Activated CD4-positive, alpha-beta T cell treated with anti-CD3 and anti-CD28 coated beads for 36 hours (primary cell): ENCODE data around the gene SLC25A13. TPM values are rescaled to one million over a fixed set of nuclear protein-coding genes. Genes with fewer than 3 reads are reported as not detected.

ENCODE experiments used
- ATAC-seq: fragments of 200-7000 bp; cut with Tn5 transposase; one replicate; pipeline ENCODE4 v1.10.0; 2021; ENCODE audit warnings: mild to moderate bottlenecking, moderate library complexity
- CTCF ChIA-PET: fragments of 350-600 bp; sonication (Branson Sonifier 250); formaldehyde crosslinking; loops from one replicate; lab custom pipeline; 2021; ENCODE audit warnings: antibody characterized with exemption; lab: Charles Lee
- POLR2A ChIA-PET: fragments of 350-600 bp; sonication (Branson Sonifier 250); formaldehyde crosslinking; loops from one replicate; lab custom pipeline; 2021; ENCODE audit warnings: antibody characterized with exemption, inconsistent platforms; lab: Charles Lee
- DNase-seq: peaks from one replicate; pipeline ENCODE4 v3.0.0-alpha.2; 2020
- H3K27ac Mint-ChIP-seq: one replicate; pipeline ENCODE4 v1.8.0; 2021; ENCODE audit warnings: mixed read lengths
- H3K27me3 Mint-ChIP-seq: one replicate; pipeline ENCODE4 v1.8.0; 2021; ENCODE audit warnings: mixed read lengths
- H3K36me3 Mint-ChIP-seq: one replicate; pipeline ENCODE4 v1.8.0; 2021; ENCODE audit warnings: low read depth, mixed read lengths
- H3K4me1 Mint-ChIP-seq: one replicate; pipeline ENCODE4 v1.8.0; 2021; ENCODE audit warnings: mixed read lengths
- H3K4me3 Mint-ChIP-seq: one replicate; pipeline ENCODE4 v1.8.0; 2021; ENCODE audit warnings: mild to moderate bottlenecking, moderate library complexity, mixed read lengths
- H3K9me3 Mint-ChIP-seq: one replicate; pipeline ENCODE4 v1.8.0; 2021; ENCODE audit warnings: low read depth, mixed read lengths
- intact Hi-C, 2 experiments: fragments of 100-400 bp; cut with DNase I in 1 of 2; cut with micrococcal nuclease in 1 of 2; formaldehyde crosslinking; loops; one replicate each; pipeline versions ENCODE4 v1.14.2 to v1.15.1; 2022 to 2024; cut with DNase I, micrococcal nuclease
- total RNA-seq, 2 experiments: library from RNA; stranded (reverse); gene quantifications; one replicate each; pipeline ENCODE4 v1.2.3, GENCODE V29; 2021

Gene SLC25A13
- total RNA-seq, 2 experiments from 2014 or later, result 10.3 to 11.3 TPM

DNA sequence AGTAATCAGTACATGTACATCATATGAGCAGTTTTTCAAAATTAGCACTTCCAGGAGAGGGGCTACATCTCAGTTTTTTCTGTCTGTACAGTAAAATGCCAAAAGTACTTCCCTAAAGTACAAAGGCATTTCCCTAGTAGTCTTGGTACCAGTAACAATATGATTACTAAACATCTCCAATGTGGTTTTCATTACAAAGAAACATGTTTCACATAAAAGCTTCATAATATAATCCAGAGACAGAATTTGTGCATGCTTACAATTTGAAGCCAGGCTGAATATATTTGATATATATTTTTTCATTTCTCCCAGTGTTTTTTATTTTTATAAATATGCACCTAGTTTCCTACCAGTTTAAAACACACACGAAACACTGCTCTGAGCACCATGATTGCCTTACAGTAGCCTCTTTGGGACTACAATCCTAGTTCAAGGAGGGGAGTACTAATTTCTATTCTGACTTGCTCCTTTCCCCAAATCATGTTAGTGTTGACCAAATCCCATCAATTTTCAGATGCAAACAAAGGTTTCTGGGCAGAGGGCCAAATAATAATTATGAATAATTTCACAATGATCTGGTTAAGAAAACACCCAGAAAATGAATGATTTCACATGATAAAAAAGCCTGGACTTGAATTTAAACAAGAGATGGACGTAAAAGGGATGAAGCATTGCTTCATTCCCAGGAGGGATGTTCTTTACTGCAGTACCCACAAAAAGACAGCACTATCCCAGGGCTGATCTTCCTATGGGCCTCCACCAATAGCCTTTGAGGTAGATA is 201.3 kb downstream of the SLC25A13 start:
- CTCF ChIA-PET, result no interaction called here
- ATAC-seq, result no peak
- Mint-ChIP-seq H3K27me3 (no peaks in the 10 kb centered on the region), H3K27ac (no peak overlapping the region), H3K9me3 (no peaks in the 10 kb centered on the region), H3K4me3 (no peak overlapping the region), H3K36me3 (peaks cover 10% of the 10 kb centered on the region), H3K4me1 (no peaks in the 10 kb centered on the region)
- DNase-seq, result no peak
- POLR2A ChIA-PET, result no interaction called here
- intact Hi-C loops, result no loop called here

- no peak for DNase-seq
- CTCF ChIA-PET, result no interaction called here
- Mint-ChIP-seq H3K4me3 (no peak overlapping the region), H3K27ac (no peak overlapping the region), H3K27me3 (peaks cover 4% of the 10 kb centered on the region), H3K9me3 (no peaks in the 10 kb centered on the region), H3K36me3 (peaks cover 10% of the 10 kb centered on the region), H3K4me1 (no peaks in the 10 kb centered on the region)
- POLR2A ChIA-PET, result no interaction called here
- intact Hi-C loops, result no loop called here
- no peak for ATAC-seq
These were observed 203.4 kb downstream of the SLC25A13 start for GRCh38 chr7:96118449-96119001.

GRCh38 chr7:96116173-96116572 is 205.7 kb downstream of the SLC25A13 start:
- Mint-ChIP-seq H3K4me3 (no peak overlapping the region), H3K27me3 (peaks cover 9% of the 10 kb centered on the region), H3K4me1 (no peaks in the 10 kb centered on the region), H3K27ac (no peak overlapping the region), H3K36me3 (peaks cover 5% of the 10 kb centered on the region), H3K9me3 (peaks cover under 1% of the 10 kb centered on the region)
- DNase-seq (no peak), ATAC-seq (no peak)
- ChIA-PET POLR2A (no interaction called here), CTCF (interaction anchor here (1.3 kb wide), 1 partner anchor 30 kb away, joined by 3 read pairs; no protein-coding TSS in a partner anchor)
- intact Hi-C loops, result no loop called here

DNA sequence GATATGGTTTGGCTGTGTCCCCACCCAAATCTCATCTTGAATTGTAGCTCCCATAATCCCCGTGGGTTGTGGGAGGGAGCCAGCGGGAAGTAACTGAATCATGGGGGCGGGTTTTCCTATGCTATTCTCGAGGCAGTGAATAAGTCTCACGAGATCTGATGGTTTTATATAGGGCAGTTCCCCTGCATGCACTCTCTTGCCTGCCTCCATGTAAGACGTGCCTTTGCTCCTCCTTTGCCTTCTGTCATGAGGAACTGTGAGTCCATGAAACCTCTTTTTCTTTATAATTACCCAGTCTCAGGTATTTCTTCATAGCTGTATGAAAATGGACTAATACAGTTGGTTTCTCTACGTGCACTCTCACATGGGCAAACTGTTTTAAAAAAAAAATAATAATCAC is 207.7 kb downstream of the SLC25A13 start:
- intact Hi-C loops, result no loop called here
- no peak for DNase-seq
- Mint-ChIP-seq H3K4me3 (no peak overlapping the region), H3K27me3 (peaks cover 14% of the 10 kb centered on the region), H3K36me3 (no peaks in the 10 kb centered on the region), H3K4me1 (no peaks in the 10 kb centered on the region), H3K9me3 (peaks cover 2% of the 10 kb centered on the region), H3K27ac (no peak overlapping the region)
- CTCF ChIA-PET, result interaction anchor here (0.8 kb wide), 1 partner anchor 20 kb away, joined by 3 read pairs; no protein-coding TSS in a partner anchor
- POLR2A ChIA-PET, result no interaction called here
- no peak for ATAC-seq

- intact Hi-C loops, result no loop called here
- ChIA-PET POLR2A (no interaction called here), CTCF (no interaction called here)
- no peaks in the 10 kb centered on the region for H3K36me3 Mint-ChIP-seq
- no peaks in the 10 kb centered on the region for H3K4me1 Mint-ChIP-seq
- peaks cover 2% of the 10 kb centered on the region for H3K9me3 Mint-ChIP-seq
- H3K27me3 Mint-ChIP-seq, result peaks cover 16% of the 10 kb centered on the region
- ATAC-seq (no peak), DNase-seq (no peak)
- no peak overlapping the region for H3K27ac Mint-ChIP-seq
- no peak overlapping the region for H3K4me3 Mint-ChIP-seq
These were observed 210.5 kb downstream of the SLC25A13 start for GRCh38 chr7:96111405-96111804.

- intact Hi-C loops, result no loop called here
- ChIA-PET CTCF (no interaction called here), POLR2A (no interaction called here)
- Mint-ChIP-seq H3K9me3 (peaks cover 2% of the 10 kb centered on the region), H3K27ac (no peak overlapping the region), H3K36me3 (no peaks in the 10 kb centered on the region), H3K4me1 (no peaks in the 10 kb centered on the region), H3K27me3 (peaks cover 11% of the 10 kb centered on the region), H3K4me3 (no peak overlapping the region)
- ATAC-seq (no peak), DNase-seq (no peak)
These were observed 216.9 kb downstream of the SLC25A13 start for GRCh38 chr7:96104984-96105383.

- H3K36me3 Mint-ChIP-seq, result no peaks in the 10 kb centered on the region
- ATAC-seq (no peak), DNase-seq (no peak)
- ChIA-PET POLR2A (interaction anchor here (0.6 kb wide), 1 partner anchor 17 kb away, joined by 3 read pairs; no protein-coding TSS in a partner anchor), CTCF (no interaction called here)
- H3K9me3 Mint-ChIP-seq, result peaks cover 8% of the 10 kb centered on the region
- no peak overlapping the region for H3K27ac Mint-ChIP-seq
- intact Hi-C loops, result no loop called here
- no peak overlapping the region for H3K4me3 Mint-ChIP-seq
- H3K27me3 Mint-ChIP-seq, result peaks cover 15% of the 10 kb centered on the region
- H3K4me1 Mint-ChIP-seq, result no peaks in the 10 kb centered on the region
These were observed 219.6 kb downstream of the SLC25A13 start for GRCh38 chr7:96102096-96102811.

GRCh38 chr7:96100737-96101136 is 221.2 kb downstream of the SLC25A13 start:
- no peak for DNase-seq
- CTCF ChIA-PET, result interaction anchor here (0.5 to 0.6 kb wide), 2 partner anchors 15 to 66 kb away, joined by 3 read pairs; no protein-coding TSS in a partner anchor
- intact Hi-C loops, result no loop called here
- POLR2A ChIA-PET, result interaction anchor here (0.6 kb wide), 1 partner anchor 276 kb away, joined by 3 read pairs; no protein-coding TSS in a partner anchor
- Mint-ChIP-seq H3K36me3 (no peaks in the 10 kb centered on the region), H3K27me3 (peaks cover 17% of the 10 kb centered on the region), H3K4me1 (no peaks in the 10 kb centered on the region), H3K27ac (no peak overlapping the region), H3K4me3 (no peak overlapping the region), H3K9me3 (peaks cover 8% of the 10 kb centered on the region)
- no peak for ATAC-seq

GRCh38 chr7:96097835-96098234 is 224.1 kb downstream of the SLC25A13 start:
- POLR2A ChIA-PET, result no interaction called here
- H3K36me3 Mint-ChIP-seq, result no peaks in the 10 kb centered on the region
- H3K27me3 Mint-ChIP-seq, result peaks cover 21% of the 10 kb centered on the region
- intact Hi-C loops, result no loop called here
- no peak overlapping the region for H3K27ac Mint-ChIP-seq
- ATAC-seq (no peak), DNase-seq (no peak)
- H3K4me3 Mint-ChIP-seq, result no peak overlapping the region
- CTCF ChIA-PET, result interaction anchor here (0.8 kb wide), 1 partner anchor 1761 kb away, joined by 4 read pairs; no protein-coding TSS in a partner anchor
- H3K9me3 Mint-ChIP-seq, result peaks cover 8% of the 10 kb centered on the region
- H3K4me1 Mint-ChIP-seq, result peaks cover 2% of the 10 kb centered on the region

DNA sequence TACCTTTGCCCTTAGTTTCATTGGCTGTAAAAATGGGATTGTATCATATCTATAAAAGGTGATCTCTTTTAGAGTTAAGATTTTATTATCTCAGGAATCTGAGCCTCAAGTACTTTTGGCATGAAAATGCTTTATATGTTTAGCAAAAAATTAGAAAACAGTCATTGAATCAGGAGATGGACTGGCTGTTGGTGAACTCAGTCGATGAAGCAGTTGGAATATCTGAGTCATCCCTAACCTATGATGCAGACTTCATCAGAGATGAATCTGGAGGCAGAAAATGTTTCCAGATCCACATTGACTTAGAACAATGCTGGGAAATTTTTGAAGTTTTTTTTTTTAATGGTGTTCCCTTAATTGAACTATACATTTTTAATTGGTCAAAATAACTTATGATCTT is 228.5 kb downstream of the SLC25A13 start:
- no peak for ATAC-seq
- H3K36me3 Mint-ChIP-seq, result no peaks in the 10 kb centered on the region
- no peaks in the 10 kb centered on the region for H3K9me3 Mint-ChIP-seq
- no peak overlapping the region for H3K4me3 Mint-ChIP-seq
- H3K27ac Mint-ChIP-seq, result no peak overlapping the region
- no peak for DNase-seq
- ChIA-PET CTCF (no interaction called here), POLR2A (no interaction called here)
- peaks cover 2% of the 10 kb centered on the region for H3K4me1 Mint-ChIP-seq
- intact Hi-C loops, result no loop called here
- H3K27me3 Mint-ChIP-seq, result peaks cover 20% of the 10 kb centered on the region

DNA sequence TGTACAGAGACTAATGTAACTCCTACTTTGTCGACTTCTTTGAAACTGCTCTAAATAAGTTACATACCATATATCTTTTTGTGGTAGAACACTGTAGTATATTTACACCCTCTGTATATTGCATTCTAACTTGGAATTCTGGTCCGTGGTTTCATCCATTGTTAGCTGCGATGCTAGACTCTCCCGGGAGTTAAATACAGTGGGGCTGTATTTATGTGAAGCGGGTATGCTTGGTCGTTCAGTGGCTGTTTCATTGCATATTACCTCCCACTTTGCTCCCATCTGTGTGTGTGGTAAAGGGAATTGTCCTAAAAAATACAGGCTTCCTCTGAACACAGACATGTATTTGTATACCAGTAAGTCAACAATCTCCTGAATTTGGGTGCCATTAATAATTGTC is 231.1 kb downstream of the SLC25A13 start:
- Mint-ChIP-seq H3K4me3 (no peak overlapping the region), H3K4me1 (peaks cover 2% of the 10 kb centered on the region), H3K9me3 (no peaks in the 10 kb centered on the region), H3K36me3 (no peaks in the 10 kb centered on the region), H3K27ac (no peak overlapping the region), H3K27me3 (peaks cover 16% of the 10 kb centered on the region)
- CTCF ChIA-PET, result no interaction called here
- DNase-seq, result no peak
- intact Hi-C loops, result no loop called here
- no peak for ATAC-seq
- POLR2A ChIA-PET, result no interaction called here
